Measurements from ENCODE around the gene VASP. TPM values are rescaled to one million over a fixed set of nuclear protein-coding genes. Genes with fewer than 3 reads are reported as not detected.
A peak's percentile ranks its signal among the peaks of the same experiment; 100 is the strongest.

VASP gene
- total RNA-seq, 1 donor from 2014 or later, result 32.6 TPM

- Histone ChIP-seq H4K20me1 (ENCODE audit: low read depth) (peaks cover 8% of the 10 kb centered on the region), H3K79me2 (ENCODE audit: low read depth) (no peaks in the 10 kb centered on the region), H3K9me3 (ENCODE audit: low read depth) (no peaks in the 10 kb centered on the region), H3F3A (ENCODE audit: low read depth) (peaks cover 21% of the 10 kb centered on the region), H3K27ac (no peak overlapping the region), H2AFZ (replicated peaks) (peak overlapping the region; percentile 42), H3K4me2 (peak overlapping the region; percentile 97), H3K36me3 (no peaks in the 10 kb centered on the region), H3K4me1 (peaks cover 11% of the 10 kb centered on the region), H3K27me3 (peaks cover 40% of the 10 kb centered on the region), H3K9ac (peak overlapping the region; percentile 10), H3K4me3 (peak overlapping the region; percentile 70)
- Mint-ChIP-seq H3K9me3 (no peaks in the 10 kb centered on the region), H3K36me3 (no peaks in the 10 kb centered on the region), H3K27ac (peak overlapping the region; percentile 97), H3K4me3 (peak overlapping the region; percentile 92), H3K4me1 (peaks cover 39% of the 10 kb centered on the region), H3K27me3 (ENCODE audit: insufficient read depth, low read depth) (peaks cover 30% of the 10 kb centered on the region)
- DNase-seq (ENCODE audit: low spot score), result peak; percentile 68
- TF ChIP-seq EZH2 (IDR thresholded peaks at IDR 0.05) (no peak), CTCF (IDR thresholded peaks at IDR 0.05) (no peak), EZH2phosphoT487 (IDR thresholded peaks at IDR 0.05) (no peak)
These were observed 39.1 kb upstream of the VASP start for GRCh38 chr19:45468159-45468651.

- DNase-seq (ENCODE audit: low spot score), result no peak
- H4K20me1 ChIP-seq (ENCODE audit: low read depth), result peaks cover 8% of the 10 kb centered on the region
- H2AFZ ChIP-seq (replicated peaks), result peak overlapping the region; percentile 42
- Mint-ChIP-seq H3K9me3 (no peaks in the 10 kb centered on the region), H3K36me3 (no peaks in the 10 kb centered on the region), H3K27me3 (ENCODE audit: insufficient read depth, low read depth) (peaks cover 33% of the 10 kb centered on the region), H3K27ac (peak overlapping the region; percentile 97), H3K4me3 (peak overlapping the region; percentile 92), H3K4me1 (peaks cover 42% of the 10 kb centered on the region)
- peak overlapping the region; percentile 97 for H3K4me2 ChIP-seq
- peak overlapping the region; percentile 70 for H3K4me3 ChIP-seq
- peaks cover 21% of the 10 kb centered on the region for H3F3A ChIP-seq (ENCODE audit: low read depth)
- H3K9me3 ChIP-seq (ENCODE audit: low read depth), result no peaks in the 10 kb centered on the region
- H3K79me2 ChIP-seq (ENCODE audit: low read depth), result no peaks in the 10 kb centered on the region
- peak overlapping the region; percentile 10 for H3K9ac ChIP-seq
- H3K4me1 ChIP-seq, result peaks cover 11% of the 10 kb centered on the region
- no peak for TF ChIP-seq EZH2 (IDR thresholded peaks at IDR 0.05)
- TF ChIP-seq CTCF (IDR thresholded peaks at IDR 0.05), result no peak
- no peak for TF ChIP-seq EZH2phosphoT487 (IDR thresholded peaks at IDR 0.05)
- no peaks in the 10 kb centered on the region for H3K36me3 ChIP-seq
- peaks cover 40% of the 10 kb centered on the region for H3K27me3 ChIP-seq
- H3K27ac ChIP-seq, result no peak overlapping the region
These were observed 38.5 kb upstream of the VASP start for GRCh38 chr19:45468803-45469131.

- peak overlapping the region; percentile 43 for H2AFZ ChIP-seq (replicated peaks)
- H4K20me1 ChIP-seq (ENCODE audit: low read depth), result peaks cover 8% of the 10 kb centered on the region
- peak overlapping the region; percentile 70 for H3K4me3 ChIP-seq
- peaks cover 21% of the 10 kb centered on the region for H3F3A ChIP-seq (ENCODE audit: low read depth)
- H3K36me3 ChIP-seq, result no peaks in the 10 kb centered on the region
- Mint-ChIP-seq H3K9me3 (no peaks in the 10 kb centered on the region), H3K27ac (peak overlapping the region; percentile 81), H3K36me3 (no peaks in the 10 kb centered on the region), H3K4me1 (peaks cover 48% of the 10 kb centered on the region), H3K27me3 (ENCODE audit: insufficient read depth, low read depth) (peaks cover 37% of the 10 kb centered on the region), H3K4me3 (peak overlapping the region; percentile 92)
- DNase-seq (ENCODE audit: low spot score), result peak; percentile 98
- H3K4me2 ChIP-seq, result peak overlapping the region; percentile 97
- peak overlapping the region; percentile 10 for H3K9ac ChIP-seq
- H3K79me2 ChIP-seq (ENCODE audit: low read depth), result no peaks in the 10 kb centered on the region
- TF ChIP-seq CTCF (IDR thresholded peaks at IDR 0.05), result peak; percentile 8
- TF ChIP-seq EZH2phosphoT487 (IDR thresholded peaks at IDR 0.05), result no peak
- H3K9me3 ChIP-seq (ENCODE audit: low read depth), result no peaks in the 10 kb centered on the region
- peaks cover 40% of the 10 kb centered on the region for H3K27me3 ChIP-seq
- peak overlapping the region; percentile 8 for H3K27ac ChIP-seq
- H3K4me1 ChIP-seq, result peaks cover 11% of the 10 kb centered on the region
These were observed 37.9 kb upstream of the VASP start for GRCh38 chr19:45469132-45469944.

All from neural progenitor cell (in vitro differentiated cells).